Left renal pelvis (tissue), 4 donors: ENCODE data around the gene RPL34. TPM values are rescaled to one million over a fixed set of nuclear protein-coding genes. Genes with fewer than 3 reads are reported as not detected.
"Not testable (repeated sequence)": the region's sequence is repeated elsewhere in the genome, so short reads cannot be mapped to it uniquely, and the experiment has no call there.

ENCODE experiments used
- DNase-seq, 4 donors: peaks; one replicate each; pipeline ENCODE4 v3.0.0-alpha.2; 2013; ENCODE audit warnings: low read depth in 4 of 4, low spot score in 3 of 4
- polyA plus RNA-seq, 4 donors: library from polyadenylated mRNA; unstranded; fragments of 120-200 nt; gene quantifications; one replicate each; pipeline ENCODE4 v1.2.1, GENCODE V29; 2013; ENCODE audit not compliant: insufficient read length in 4 of 4

RPL34 gene
- 1,000 to 10,000 TPM; 1,928 to 2,061 (median 2,002) TPM for polyA plus RNA-seq

DNA sequence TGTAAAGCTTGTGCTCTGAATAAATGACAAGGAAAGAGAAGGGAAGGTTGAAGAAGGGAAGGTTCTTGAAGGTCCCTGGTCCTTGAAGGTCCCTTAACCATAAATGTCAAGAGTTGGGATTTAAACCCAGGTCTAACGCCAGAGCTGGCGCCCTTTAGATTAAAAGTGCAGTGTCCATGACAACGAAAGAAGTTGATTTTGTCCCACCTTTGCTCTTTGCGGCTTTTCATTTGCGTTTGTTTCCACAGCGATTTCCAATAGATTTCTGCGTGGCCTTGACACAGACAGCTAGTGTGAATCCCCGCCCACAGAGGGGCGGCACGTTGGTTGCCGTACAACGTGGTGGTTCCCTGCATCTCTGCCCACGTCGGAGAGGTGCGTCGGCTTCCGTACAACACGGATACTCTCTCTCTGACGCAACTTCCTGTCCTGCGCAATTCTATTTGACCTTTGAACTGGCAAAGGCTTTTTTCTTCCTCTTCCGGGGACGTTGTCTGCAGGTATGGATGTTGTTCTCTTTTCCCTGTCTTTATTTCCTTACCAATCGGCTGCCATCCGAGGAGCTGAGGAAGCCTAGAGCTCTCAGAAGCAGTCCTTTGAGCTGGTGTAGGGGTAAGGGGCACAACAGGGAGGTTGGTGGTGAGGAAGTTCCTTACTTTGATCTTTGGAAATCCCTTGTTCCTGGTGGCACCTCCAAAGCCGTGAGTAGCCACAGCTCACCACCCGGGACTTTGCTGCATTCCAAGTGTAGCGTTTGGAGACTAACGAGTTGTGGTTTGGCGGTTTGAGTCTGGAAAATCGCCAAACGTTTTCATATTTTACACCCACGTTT lies at the start of gene RPL34:
RPL34 (plus strand) TSS at position 476 of the 832 bp plus-strand sequence. CDS start 1,384 bp downstream, outside the sequence.
- peak; percentile 97 to 99 (median 97) for DNase-seq

DNA sequence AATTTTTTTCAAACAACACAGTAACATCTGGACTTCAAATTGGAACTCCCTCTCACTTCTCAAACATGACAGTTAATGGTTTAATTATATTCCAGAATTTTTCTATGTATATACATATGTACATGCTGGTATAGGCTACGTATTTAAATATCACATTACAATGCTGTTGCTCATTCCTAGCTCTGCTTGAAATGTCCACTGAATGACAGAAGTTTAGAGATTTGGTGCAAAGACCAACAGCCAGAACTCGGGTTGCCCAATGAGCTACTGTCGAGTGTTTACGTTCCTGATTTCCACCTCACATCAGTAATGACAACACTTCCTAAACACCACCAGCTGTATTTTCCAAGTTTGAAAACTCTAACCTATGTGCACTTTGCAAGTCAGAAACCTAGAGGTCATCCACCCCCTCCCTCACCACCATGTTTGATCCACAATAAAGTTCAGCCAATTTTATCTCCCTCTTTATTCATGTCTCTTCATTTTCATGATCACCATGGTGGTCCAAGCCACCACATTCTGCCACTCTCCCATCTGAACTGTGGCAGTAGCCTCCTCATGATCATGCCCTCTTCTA lies 49.3 kb upstream of the RPL34 start:
- no peak for DNase-seq

DNA sequence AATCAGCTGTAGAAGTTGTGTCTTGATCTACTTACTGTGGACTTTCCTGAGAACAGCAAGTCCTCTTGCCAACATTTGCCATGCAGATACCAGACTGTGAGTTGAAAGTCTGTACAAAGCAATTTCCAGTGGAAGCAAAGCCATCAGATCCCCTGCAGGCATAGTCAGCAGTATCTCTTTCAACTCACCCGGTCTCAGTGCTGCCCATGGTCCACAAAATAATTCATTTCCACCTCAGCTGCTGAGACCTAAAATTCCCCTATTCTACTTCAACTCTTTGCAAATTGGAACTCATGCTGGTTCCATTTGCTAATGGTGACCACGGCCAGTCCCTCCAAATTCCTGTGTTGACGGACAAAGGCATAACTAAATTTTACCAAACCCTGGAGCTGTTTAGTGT lies 46.0 kb upstream of the RPL34 start:
- DNase-seq: no peak

GRCh38 chr4:108581083-108581482 lies 39.3 kb upstream of the RPL34 start:
- DNase-seq: no peak

GRCh38 chr4:108586778-108587177 lies 33.6 kb upstream of the RPL34 start:
- DNase-seq: no peak

- DNase-seq: no peak
These were observed 31.5 kb upstream of the RPL34 start for GRCh38 chr4:108588878-108589277.

GRCh38 chr4:108589961-108590360 lies 30.4 kb upstream of the RPL34 start:
- no peak for DNase-seq

GRCh38 chr4:108590776-108591175 lies 29.6 kb upstream of the RPL34 start:
- no peak for DNase-seq

GRCh38 chr4:108592674-108592986 lies 27.7 kb upstream of the RPL34 start:
- DNase-seq: no peak

DNA sequence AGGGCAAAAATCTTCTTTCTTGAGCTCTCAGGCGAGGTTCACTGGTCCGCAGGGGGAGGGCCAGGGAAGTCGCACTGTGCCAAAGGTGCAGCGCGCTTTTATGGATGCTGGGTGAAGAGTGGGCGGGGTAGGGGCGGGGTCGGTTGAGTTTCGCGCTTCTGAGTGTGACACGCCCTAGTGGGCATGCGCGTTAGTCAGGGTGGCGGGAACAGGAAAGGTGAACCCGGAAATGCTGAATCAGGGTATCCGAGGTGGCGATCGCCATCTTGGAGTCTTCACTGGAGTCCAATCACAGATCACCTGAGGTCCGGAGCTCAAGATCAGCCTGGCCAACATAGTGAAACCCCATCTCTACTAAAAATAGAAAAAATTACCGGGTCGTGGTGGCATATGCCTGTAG lies 26.1 kb upstream of the RPL34 start:
- DNase-seq: not testable (repeated sequence)

DNA sequence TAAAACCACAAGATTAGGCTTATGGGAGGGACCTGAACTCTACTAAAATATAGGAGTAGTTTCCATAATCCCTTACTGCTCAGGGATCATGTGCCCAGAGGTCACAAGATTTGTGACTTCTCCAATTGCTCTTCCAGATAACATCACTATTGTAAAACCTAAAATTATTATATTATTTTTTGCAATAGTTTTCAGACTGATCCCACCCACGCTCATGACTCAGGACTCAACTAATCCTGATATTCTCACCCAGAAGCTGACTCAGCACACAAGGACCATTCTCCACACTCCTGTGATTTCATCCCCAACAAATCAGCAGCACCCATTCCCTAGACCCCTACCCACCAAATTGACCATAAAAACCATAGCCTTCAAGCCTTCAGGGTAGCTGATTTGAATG lies 24.0 kb upstream of the RPL34 start:
- DNase-seq: no peak

DNA sequence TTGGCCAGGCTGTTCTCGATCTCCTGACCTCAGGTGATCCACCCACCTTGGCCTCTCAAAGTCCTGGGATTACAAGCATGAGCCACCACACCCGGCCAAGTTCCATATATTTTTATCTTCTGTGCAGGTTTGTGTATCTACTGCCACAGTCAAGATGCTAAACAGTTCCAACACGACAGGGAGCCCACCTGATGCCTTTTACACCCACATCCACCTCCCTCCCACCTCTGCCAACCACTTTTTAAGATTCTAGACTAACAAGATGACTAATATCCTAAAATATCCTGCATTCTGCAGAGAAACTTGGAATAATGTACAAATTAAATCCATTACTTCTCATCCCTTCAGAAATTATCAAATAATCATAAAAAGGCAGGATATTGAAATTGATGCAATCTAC lies 19.3 kb upstream of the RPL34 start:
- DNase-seq: no peak

GRCh38 chr4:108601532-108601931 lies 18.8 kb upstream of the RPL34 start:
- DNase-seq: no peak

GRCh38 chr4:108602163-108602562 lies 18.2 kb upstream of the RPL34 start:
- DNase-seq: no peak

GRCh38 chr4:108607079-108607815 lies 13.1 kb upstream of the RPL34 start:
- no peak for DNase-seq

GRCh38 chr4:108611365-108611764 lies 9.0 kb upstream of the RPL34 start:
- peak in 3 of 4 donors; percentile 6 to 21 (median 12) for DNase-seq

DNA sequence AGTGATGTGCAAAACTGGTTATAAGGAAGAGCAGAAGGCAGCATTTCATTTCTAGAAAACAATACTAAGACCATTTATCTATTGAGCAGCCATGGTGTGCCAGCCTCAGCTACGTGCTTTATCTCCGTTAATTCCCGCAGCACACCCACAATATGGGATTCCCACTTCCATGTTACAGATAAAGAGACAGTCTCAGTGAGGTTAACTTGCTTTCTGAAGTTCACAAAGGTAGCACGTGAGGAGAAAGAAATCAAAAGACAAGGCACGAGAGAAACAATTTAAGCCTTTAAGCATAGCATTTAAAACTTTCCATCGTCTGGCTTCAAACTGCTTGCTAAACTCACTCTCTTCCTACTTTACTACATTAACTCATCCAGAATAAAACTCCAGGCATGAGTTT lies 8.0 kb upstream of the RPL34 start:
- DNase-seq: no peak

DNA sequence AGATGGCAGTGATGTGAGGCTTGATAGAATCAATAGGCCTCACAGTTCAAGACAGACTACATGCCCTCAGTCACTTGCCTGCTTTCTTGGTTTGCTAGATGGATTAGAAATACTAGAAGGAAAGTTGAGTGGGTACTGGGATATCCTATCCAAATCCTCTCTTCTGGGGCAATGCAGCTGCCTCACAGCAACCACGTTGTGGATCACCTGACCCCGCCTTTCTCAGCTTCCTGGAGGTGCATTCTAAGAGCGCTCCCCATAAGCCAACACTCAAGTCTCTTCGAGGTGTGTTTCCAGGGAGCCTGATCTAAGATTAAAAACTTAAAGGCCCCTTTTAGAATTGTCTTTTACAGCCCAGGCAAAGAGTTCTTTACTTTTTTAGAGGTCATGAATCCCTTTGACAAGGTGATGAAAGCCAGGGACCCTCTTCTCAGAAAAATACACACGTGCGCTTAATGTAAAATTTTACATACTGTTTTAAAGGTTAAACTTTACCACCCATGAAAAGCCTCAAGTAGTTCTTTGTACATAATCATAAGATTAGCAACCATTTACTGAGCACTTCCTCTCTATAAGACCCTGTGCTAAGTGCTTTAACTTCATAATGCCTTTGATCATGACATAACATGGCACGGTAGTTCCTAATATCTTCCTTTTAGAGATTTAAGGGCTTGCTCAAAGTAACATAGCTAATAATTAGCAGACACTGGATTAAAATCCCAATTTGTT lies 840 bp upstream of the RPL34 start:
- no peak for DNase-seq

DNA sequence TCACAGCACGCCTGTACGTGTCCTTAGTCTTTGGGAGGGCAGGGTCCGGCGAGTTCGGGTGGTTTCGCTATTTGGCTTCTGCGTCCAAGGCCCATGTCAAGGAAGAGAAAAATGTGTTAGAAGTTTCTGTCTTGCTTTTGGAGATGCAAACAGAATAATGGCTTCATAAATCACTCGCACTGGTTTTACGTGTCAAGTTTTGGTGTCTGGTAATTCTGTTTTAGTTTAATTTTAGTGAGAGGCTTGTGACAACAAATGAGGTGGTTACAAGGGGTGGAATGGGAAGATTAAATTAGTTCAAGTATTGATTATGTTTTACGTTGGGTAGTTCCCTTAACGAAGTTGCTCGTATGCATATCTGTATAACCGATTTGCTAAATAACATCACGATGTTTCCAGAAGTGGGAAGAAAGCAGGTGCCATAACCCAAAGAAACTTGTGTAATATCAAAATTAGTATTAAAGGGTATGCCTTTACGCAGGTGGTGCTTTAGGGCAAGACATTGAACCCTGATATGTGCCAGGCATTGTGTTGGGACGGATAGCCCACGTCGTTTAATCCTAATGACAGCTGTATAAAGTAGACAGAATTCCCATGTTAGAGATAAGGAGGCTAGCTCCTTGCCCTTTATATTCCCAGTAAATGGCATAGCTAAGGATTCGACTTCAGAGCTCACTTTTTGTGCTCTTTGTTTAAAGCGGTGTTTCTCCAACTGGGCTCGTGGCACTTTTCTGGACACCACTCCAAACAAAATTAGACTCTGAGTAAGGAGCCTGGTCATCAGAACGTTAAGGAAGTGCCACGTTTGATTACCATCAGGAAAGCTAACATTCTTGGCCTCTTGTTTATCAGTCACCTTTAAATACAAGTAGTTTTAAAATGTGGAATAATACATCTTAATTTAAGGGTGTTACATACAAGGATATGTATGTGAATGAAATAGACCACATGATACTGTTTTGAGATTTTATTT lies 843 bp downstream of the RPL34 start:
- DNase-seq: no peak

- DNase-seq: no peak
These were observed 1.6 kb downstream of the RPL34 start for GRCh38 chr4:108622022-108622421.
